K562 (cell line): ENCODE data around the gene ZFAND2B. TPM values are rescaled to one million over a fixed set of nuclear protein-coding genes. Genes with fewer than 3 reads are reported as not detected.

ENCODE experiments used
- ATAC-seq: fragments of 200-7000 bp; cut with Tn5 transposase; 3 replicates; pipeline ENCODE4 v1.9.1; 2020; ENCODE audit warnings: moderate library complexity
- BruUV-seq: library from RNA; stranded (reverse); fragments of 400-500 nt; replicated peaks from 2 replicates; lab custom pipeline; 2021; lab: Mats Ljungman, UMichigan
- CTCF ChIA-PET: fragments of 300-600 bp; formaldehyde crosslinking; extraction: SDS; loops from one replicate; lab custom pipeline; 2021; ENCODE audit warnings: low intra/inter-chr PET ratio; lab: Yijun Ruan, JAX
- POLR2A ChIA-PET: fragments of 300-600, 350-650 bp; sonication (Branson Sonifier 250); formaldehyde crosslinking; extraction: SDS; loops from one replicate; lab custom pipeline; 2021; ENCODE audit warnings: antibody characterized with exemption, inconsistent platforms; lab: Yijun Ruan, JAX
- DNase-seq, 4 experiments: peaks; one replicate each; pipeline versions ENCODE4 v3.0.0 to v3.0.0-alpha.2; 2011 to 2018; ENCODE audit warnings: low spot score in 3 of 4, mixed read lengths in 3 of 4; ENCODE audit errors: extremely low read depth in 1 of 4
- FAIRE-seq: peaks from 2 replicates; lab custom pipeline; 2011; peaks lifted over from hg19 to GRCh38; lab: Jason Lieb, UNC
- H2AFZ ChIP-seq: 2 replicates; pipeline ENCODE4 v1.6.0; 2011; ENCODE audit warnings: low read depth, low read length, control low read depth, inconsistent platforms
- H3K27ac ChIP-seq: fragments of 200-600 bp; 3 replicates; pipeline ENCODE4 v1.8.0; 2011; ENCODE audit warnings: low read depth, mild to moderate bottlenecking, control low read depth, inconsistent platforms, low read length, moderate library complexity, mixed read lengths; ENCODE audit errors: extremely low read depth
- H3K27me3 ChIP-seq, 2 experiments: fragments of 300-600 bp in 1 of 2; 2 replicates in 1 of 2; 3 replicates in 1 of 2; pipeline versions ENCODE4 v1.6.0 to v1.8.0; 2011; ENCODE audit warnings: inconsistent platforms in 2 of 2, low read length in 2 of 2, mild to moderate bottlenecking in 1 of 2, mixed read lengths in 1 of 2, moderate library complexity in 1 of 2; ENCODE audit not compliant: control insufficient read depth in 2 of 2, insufficient read depth in 2 of 2
- H3K36me3 ChIP-seq: fragments of 300-600 bp; 3 replicates; pipeline ENCODE4 v1.8.0; 2011; ENCODE audit warnings: mild to moderate bottlenecking, low read length, inconsistent platforms; ENCODE audit not compliant: control insufficient read depth, insufficient read depth
- H3K4me1 ChIP-seq, 2 experiments: fragments of 200-600 bp in 1 of 2; replicated peaks in 1 of 2; 2 replicates in 1 of 2; 3 replicates in 1 of 2; pipeline versions ENCODE4 v1.5.1 to v1.8.0; 2011; ENCODE audit warnings: inconsistent platforms in 2 of 2, low read length in 2 of 2, mild to moderate bottlenecking in 1 of 2, mixed read lengths in 1 of 2, moderate library complexity in 1 of 2; ENCODE audit not compliant: control insufficient read depth in 2 of 2, insufficient read depth in 2 of 2
- H3K4me2 ChIP-seq: 2 replicates; pipeline ENCODE4 v1.6.1; 2011; ENCODE audit warnings: low read length, control low read depth, inconsistent platforms, mixed read lengths; ENCODE audit not compliant: insufficient read depth
- H3K4me3 ChIP-seq: fragments of 200-600 bp; sonication (generic), shearing (Covaris generic); 2 replicates; pipeline ENCODE4 v1.5.1; 2016; ENCODE audit warnings: control low read depth, inconsistent platforms
- H3K79me2 ChIP-seq: fragments of 200-600 bp; 3 replicates; pipeline ENCODE4 v1.8.0; 2011; ENCODE audit warnings: low read length, inconsistent platforms; ENCODE audit not compliant: control insufficient read depth, insufficient read depth
- H3K9ac ChIP-seq, 2 experiments: 2 replicates each; pipeline versions ENCODE4 v1.6.0 to v1.6.1; 2011; ENCODE audit warnings: low read depth in 2 of 2, low read length in 2 of 2, control low read depth in 1 of 2, inconsistent platforms in 1 of 2, mild to moderate bottlenecking in 1 of 2, mixed read lengths in 1 of 2; ENCODE audit not compliant: insufficient read depth in 1 of 2
- H3K9me1 ChIP-seq: one replicate; pipeline ENCODE4 v1.6.0; 2011; ENCODE audit warnings: inconsistent platforms, mild to moderate bottlenecking, low read length, moderate library complexity; ENCODE audit not compliant: control insufficient read depth, insufficient read depth
- H3K9me3 ChIP-seq: replicated peaks from 2 replicates; pipeline ENCODE4 v1.5.1; 2011; ENCODE audit warnings: low read depth, low read length, inconsistent platforms; ENCODE audit not compliant: control insufficient read depth, insufficient read depth
- H4K20me1 ChIP-seq: replicated peaks from 2 replicates; pipeline ENCODE4 v1.6.1; 2011; ENCODE audit warnings: low read length, inconsistent platforms, mixed read lengths; ENCODE audit not compliant: control insufficient read depth, insufficient read depth
- FOXK1 ChIP-seq: sonication (generic); formaldehyde crosslinking; IDR thresholded peaks from 2 replicates; pipeline ENCODE4 v1.8.0; 2022; ENCODE audit warnings: missing genetic modification reagents, mild to moderate bottlenecking, borderline replicate concordance
- NCOR1 ChIP-seq: fragments of 450-650 bp; IDR thresholded peaks from 2 replicates; pipeline ENCODE4 v1.6.1; 2016; ENCODE audit warnings: mild to moderate bottlenecking, moderate library complexity
- ZBTB33 ChIP-seq: sonication (generic); formaldehyde crosslinking; IDR thresholded peaks from 2 replicates; pipeline ENCODE4 v1.8.1; 2023; ENCODE audit warnings: mild to moderate bottlenecking, missing genetic modification reagents
- WGBS: fragments of 100-300 bp; shearing (Covaris generic); methylation state at CpG from one replicate; pipeline ENCODE4 v1.1.6; 2016; ENCODE audit warnings: low coverage, mixed read lengths; ENCODE audit not compliant: insufficient coverage; ENCODE audit errors: missing lambda C conversion rate; 5-methylcytosine and 5-hydroxymethylcytosine counted together
- in situ Hi-C: fragments of 300-500 bp; cut with MboI; formaldehyde crosslinking; loops from 4 replicates; pipeline ENCODE4 v1.15.0; 2018; ENCODE audit warnings: inconsistent platforms, mixed read lengths
- intact Hi-C: fragments of 100-400 bp; cut with micrococcal nuclease; formaldehyde crosslinking; loops from 2 replicates; pipeline ENCODE4 v1.14.2; 2022
- polyA plus RNA-seq, 8 experiments: library from polyadenylated mRNA; depleted of rRNA in 4 of 8; stranded (reverse) in 5 of 8; unstranded in 3 of 8; fragments of >200 nt; fragmentation: Nextera tagmentation in 2 of 8; fragmentation: Illumina TruSeq in 1 of 8; extraction: Ambion mirVana in 2 of 8; extraction: Trizol in 1 of 8; gene quantifications; 2 replicates each; pipeline versions ENCODE4 v1.2.1 to v1.2.3, GENCODE V29; 2011 to 2014; ENCODE audit warnings: inconsistent platforms in 1 of 8, missing spikeins in 1 of 8
- total RNA-seq, 7 experiments: library from RNA; depleted of rRNA in 6 of 7; stranded (reverse); fragments of >200 nt in 6 of 7; fragmentation: Illumina TruSeq in 2 of 7; extraction: Trizol in 2 of 7; gene quantifications; 2 replicates each; pipeline versions ENCODE4 v1.2.1 to v1.2.3, GENCODE V29; 2011 to 2021; ENCODE audit warnings: low replicate concordance in 1 of 7

Gene ZFAND2B
- total and polyA plus RNA-seq, 9 of the 15 experiments (the other 6 are each of a cell fraction or from before 2014, with no cell fraction given) = 9.9 to 33.3 (median 26.1) TPM

GRCh38 chr2:219223831-219224610 lies 17.4 kb downstream of the ZFAND2B start:
- no peaks in the 10 kb centered on the region for H3K27me3 ChIP-seq
- no peak overlapping the region; a peak in 1 of 4 replicates for H3K9ac ChIP-seq
- H3K4me3 ChIP-seq = no peak overlapping the region
- ATAC-seq (no peak), DNase-seq (no peak), FAIRE-seq (no peak)
- H3K36me3 ChIP-seq = peaks cover 79% of the 10 kb centered on the region
- no peaks in the 10 kb centered on the region for H3K9me3 ChIP-seq
- no peaks in the 10 kb centered on the region for H4K20me1 ChIP-seq
- TF ChIP-seq ZBTB33 (CRISPR knock-in tag) (0 out of 2 replicates have a peak, but pooled peaks have one; percentile 23), NCOR1 (no peak), FOXK1 (CRISPR knock-in tag) (no peak)
- no peak overlapping the region for H2AFZ ChIP-seq
- POLR2A ChIA-PET = interaction anchor here (0.6 to 0.8 kb wide), 2 partner anchors 71 to 247 kb away, joined by 3 read pairs; no protein-coding TSS in a partner anchor
- H3K27ac ChIP-seq = no peak overlapping the region
- H3K9me1 ChIP-seq = no peaks in the 10 kb centered on the region
- peaks cover 25% of the 10 kb centered on the region for H3K79me2 ChIP-seq
- H3K4me2 ChIP-seq = no peak overlapping the region
- peaks cover 14 to 29% of the 10 kb centered on the region in 2 experiments; a peak in 4 of 5 replicates for H3K4me1 ChIP-seq
- CTCF ChIA-PET = no interaction called here
- in situ Hi-C loops (no loop called here), intact Hi-C loops (no loop called here)
- no TSS peak for BruUV-seq
- 91% methylated on average over 17 of the region's 31 CpGs for WGBS
